Measurements from ENCODE around the gene BRF1.

BRF1 gene

DNA sequence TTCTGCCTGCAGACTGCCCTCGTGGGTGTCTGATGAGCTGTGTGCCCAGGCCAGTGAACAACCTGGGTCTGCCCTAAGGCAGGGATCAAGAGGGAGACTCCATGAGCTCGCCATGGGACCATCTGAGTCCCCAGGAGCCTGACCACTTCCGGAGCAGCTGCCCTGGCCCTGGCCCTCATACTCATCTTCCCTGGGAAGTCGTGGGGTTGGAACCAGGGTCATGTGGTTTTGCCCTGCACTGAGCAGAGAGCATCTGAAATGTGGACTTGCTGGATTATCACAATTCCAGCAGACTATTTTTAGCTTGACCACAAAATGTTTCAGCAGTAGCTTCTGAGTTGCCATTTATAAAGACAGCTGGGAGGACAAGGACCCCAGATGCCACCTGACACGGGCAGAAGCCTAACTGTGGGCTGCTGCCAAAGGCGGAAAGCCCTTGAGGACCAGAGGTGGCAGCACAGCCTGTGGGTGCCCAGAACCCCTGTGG is 45.7 kb downstream of the BRF1 start:
- Histone ChIP-seq H3K36me3 (peaks cover 24% of the 10 kb centered on the region), H3K4me3 (peak overlapping the region; percentile 39), H3K4me1 (peaks cover 100% of the 10 kb centered on the region), H3K9ac (peak overlapping the region; percentile 56; the same call in 1 of the 2 replicates), H3K27ac (peak overlapping the region; percentile 82), H3K27me3 (no peaks in the 10 kb centered on the region), H3K9me3 (no peaks in the 10 kb centered on the region), H3K4me2 (peak overlapping the region; percentile 100), H4K20me1 (peaks cover 38% of the 10 kb centered on the region)
- TF ChIP-seq Cebpa-rat (IDR thresholded peaks at IDR 0.05) = no peak

DNA sequence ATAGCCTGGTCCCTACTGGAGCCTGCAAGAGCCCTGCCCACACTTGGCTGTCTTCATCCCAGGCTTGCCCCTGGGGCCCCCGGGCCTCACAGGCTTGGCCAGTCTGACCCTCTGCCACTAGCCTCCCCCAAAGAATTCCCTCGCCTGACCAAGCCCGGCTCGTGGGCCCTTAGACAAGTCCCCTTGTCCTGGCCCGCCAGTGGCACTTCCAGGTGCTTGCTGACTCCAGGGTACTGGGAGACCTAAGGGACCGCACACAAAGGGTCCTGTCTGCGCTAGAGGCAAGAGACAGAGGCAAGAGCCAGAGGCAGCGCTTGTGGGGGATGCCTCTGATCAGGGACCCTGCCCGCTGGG is 47.5 kb downstream of the BRF1 start:
- TF ChIP-seq Cebpa-rat (IDR thresholded peaks at IDR 0.05) = no peak

DNA sequence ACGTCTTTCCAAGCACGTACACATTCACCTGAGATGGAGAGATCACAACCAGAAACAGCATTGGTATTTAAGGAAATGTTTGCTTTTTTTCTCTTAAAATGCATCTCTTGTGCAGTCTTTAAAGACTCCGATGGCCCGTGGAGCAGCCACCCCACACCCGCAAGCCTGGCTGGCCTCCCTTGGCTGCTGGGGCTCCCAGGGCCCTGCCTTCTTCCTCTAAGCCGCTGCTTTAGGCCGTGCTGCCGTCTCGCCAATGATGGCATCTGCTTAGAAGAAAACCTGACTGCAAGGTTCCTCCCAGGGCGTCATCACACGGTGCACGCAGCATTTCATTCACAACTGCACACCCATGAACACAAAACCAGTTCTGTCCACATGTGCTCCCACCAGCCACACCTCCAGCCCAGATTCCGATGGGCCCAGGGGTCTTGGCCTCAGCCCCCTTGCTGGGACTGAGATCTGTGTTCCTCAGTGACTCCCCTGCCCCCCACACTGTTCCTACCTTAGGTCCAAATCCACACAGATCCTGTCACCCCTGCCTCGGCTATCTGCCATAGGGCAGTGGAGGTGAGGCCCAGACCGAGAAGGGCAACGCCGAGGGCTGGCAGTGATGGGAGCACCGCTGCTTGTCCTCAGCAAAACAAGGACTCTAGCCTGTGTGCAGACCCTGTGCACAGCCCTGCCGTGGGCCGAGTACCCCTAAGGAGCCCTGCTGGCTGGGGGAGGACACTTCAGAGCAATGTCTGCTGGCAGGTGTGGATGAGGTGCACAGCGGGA is 48.1 kb downstream of the BRF1 start:
- Histone ChIP-seq H4K20me1 (peaks cover 50% of the 10 kb centered on the region), H3K9ac (peak overlapping the region; percentile 6; the same call in 1 of the 2 replicates), H3K4me1 (peaks cover 89% of the 10 kb centered on the region), H3K27me3 (no peaks in the 10 kb centered on the region), H3K9me3 (no peaks in the 10 kb centered on the region), H3K4me2 (peak overlapping the region; percentile 100), H3K4me3 (peak overlapping the region; percentile 80; the same call in 1 of the 2 replicates), H3K27ac (peak overlapping the region; percentile 82), H3K36me3 (peaks cover 32% of the 10 kb centered on the region)
- TF ChIP-seq Cebpa-rat (IDR thresholded peaks at IDR 0.05) = no peak

More for the DNA sequence above, 47.5 kb downstream of the BRF1 start:
- H3K36me3 ChIP-seq = peaks cover 32% of the 10 kb centered on the region
- peak overlapping the region; percentile 100 for H3K4me2 ChIP-seq
- peak overlapping the region; percentile 82 for H3K27ac ChIP-seq
- H4K20me1 ChIP-seq = peaks cover 45% of the 10 kb centered on the region
- no peaks in the 10 kb centered on the region for H3K27me3 ChIP-seq
- H3K4me3 ChIP-seq = no peak overlapping the region
- H3K9me3 ChIP-seq = no peaks in the 10 kb centered on the region
- H3K9ac ChIP-seq = 0 out of 2 replicates have a peak overlapping the region, but pooled peaks have one; percentile 38
- peaks cover 90% of the 10 kb centered on the region for H3K4me1 ChIP-seq

DNA sequence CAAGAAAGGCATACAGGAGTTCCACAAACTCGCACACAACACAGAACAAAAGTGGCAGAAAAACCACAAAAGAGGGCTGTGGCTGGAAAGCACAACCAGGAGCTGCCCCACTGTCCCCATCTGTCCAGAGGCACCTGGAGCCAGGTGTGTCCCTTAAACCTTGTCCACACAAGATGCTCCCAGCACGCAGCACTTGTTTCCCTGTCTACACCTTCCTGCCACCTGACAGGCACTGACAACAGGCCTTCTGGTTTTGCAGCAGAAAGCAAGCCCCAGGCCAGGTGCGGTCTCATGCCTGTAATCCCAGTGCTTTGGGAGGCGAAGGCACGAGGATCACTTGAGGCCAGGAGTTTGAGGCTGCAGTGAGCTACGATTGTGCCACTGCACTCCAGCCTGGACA is 48.9 kb downstream of the BRF1 start:
- no peaks in the 10 kb centered on the region for H3K9me3 ChIP-seq
- H3K27me3 ChIP-seq = no peaks in the 10 kb centered on the region
- peaks cover 89% of the 10 kb centered on the region for H3K4me1 ChIP-seq
- peaks cover 58% of the 10 kb centered on the region for H4K20me1 ChIP-seq
- H3K27ac ChIP-seq = peak overlapping the region; percentile 82; the same call in 1 of the 2 replicates
- peak overlapping the region; percentile 80 for H3K4me3 ChIP-seq
- H3K36me3 ChIP-seq = peaks cover 35% of the 10 kb centered on the region
- no peak for TF ChIP-seq Cebpa-rat (IDR thresholded peaks at IDR 0.05)
- H3K4me2 ChIP-seq = peak overlapping the region; percentile 100
- peak overlapping the region; percentile 6; the same call in 1 of the 2 replicates for H3K9ac ChIP-seq

DNA sequence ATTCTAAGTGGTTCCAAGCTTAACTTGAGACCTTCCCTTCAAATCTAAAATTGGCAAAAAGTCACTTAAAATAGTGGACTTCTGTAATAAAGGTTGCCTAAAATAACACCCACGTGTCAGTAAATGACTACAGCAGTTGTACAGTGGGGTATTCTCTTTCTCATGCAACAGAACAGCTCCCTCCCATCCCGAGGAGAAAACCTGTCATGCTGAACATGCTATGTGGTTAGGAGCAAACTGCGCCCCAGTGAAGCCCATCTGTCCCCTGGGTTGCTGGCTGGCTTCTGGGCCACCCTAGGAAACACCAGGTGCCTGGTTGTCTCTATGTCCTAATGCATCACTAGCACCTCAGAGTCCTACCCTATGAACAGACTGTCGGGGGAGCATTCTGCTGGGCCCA is 49.8 kb downstream of the BRF1 start:
- peaks cover 68% of the 10 kb centered on the region for H4K20me1 ChIP-seq
- H3K4me2 ChIP-seq = peak overlapping the region; percentile 100
- H3K36me3 ChIP-seq = peaks cover 44% of the 10 kb centered on the region
- H3K27ac ChIP-seq = peak overlapping the region; percentile 94
- no peak for TF ChIP-seq Cebpa-rat (IDR thresholded peaks at IDR 0.05)
- H3K9me3 ChIP-seq = no peaks in the 10 kb centered on the region
- peak overlapping the region; percentile 80 for H3K4me3 ChIP-seq
- H3K4me1 ChIP-seq = peaks cover 89% of the 10 kb centered on the region
- H3K9ac ChIP-seq = peak overlapping the region; percentile 91
- no peaks in the 10 kb centered on the region for H3K27me3 ChIP-seq

DNA sequence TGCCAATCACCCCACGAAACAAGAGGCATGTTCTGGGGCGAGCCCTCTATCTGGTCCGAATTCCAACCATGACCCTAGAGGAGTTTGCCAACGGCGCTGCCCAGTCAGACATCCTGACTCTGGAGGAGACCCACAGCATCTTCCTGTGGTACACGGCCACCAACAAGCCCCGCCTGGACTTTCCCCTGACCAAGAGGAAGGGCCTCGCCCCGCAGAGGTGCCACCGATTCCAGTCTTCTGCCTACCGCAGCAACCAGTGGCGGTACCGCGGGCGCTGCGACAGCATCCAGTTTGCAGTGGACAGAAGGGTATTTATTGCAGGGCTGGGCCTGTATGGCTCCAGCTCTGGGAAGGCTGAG is 50.8 kb downstream of the BRF1 start:
- Histone ChIP-seq H3K4me3 (peak overlapping the region; percentile 80), H3K4me1 (peaks cover 89% of the 10 kb centered on the region), H3K9me3 (no peaks in the 10 kb centered on the region), H4K20me1 (peaks cover 78% of the 10 kb centered on the region), H3K36me3 (peaks cover 51% of the 10 kb centered on the region), H3K27me3 (no peaks in the 10 kb centered on the region), H3K9ac (peak overlapping the region; percentile 91), H3K4me2 (peak overlapping the region; percentile 100), H3K27ac (peak overlapping the region; percentile 94)
- TF ChIP-seq Cebpa-rat (IDR thresholded peaks at IDR 0.05) = no peak

DNA sequence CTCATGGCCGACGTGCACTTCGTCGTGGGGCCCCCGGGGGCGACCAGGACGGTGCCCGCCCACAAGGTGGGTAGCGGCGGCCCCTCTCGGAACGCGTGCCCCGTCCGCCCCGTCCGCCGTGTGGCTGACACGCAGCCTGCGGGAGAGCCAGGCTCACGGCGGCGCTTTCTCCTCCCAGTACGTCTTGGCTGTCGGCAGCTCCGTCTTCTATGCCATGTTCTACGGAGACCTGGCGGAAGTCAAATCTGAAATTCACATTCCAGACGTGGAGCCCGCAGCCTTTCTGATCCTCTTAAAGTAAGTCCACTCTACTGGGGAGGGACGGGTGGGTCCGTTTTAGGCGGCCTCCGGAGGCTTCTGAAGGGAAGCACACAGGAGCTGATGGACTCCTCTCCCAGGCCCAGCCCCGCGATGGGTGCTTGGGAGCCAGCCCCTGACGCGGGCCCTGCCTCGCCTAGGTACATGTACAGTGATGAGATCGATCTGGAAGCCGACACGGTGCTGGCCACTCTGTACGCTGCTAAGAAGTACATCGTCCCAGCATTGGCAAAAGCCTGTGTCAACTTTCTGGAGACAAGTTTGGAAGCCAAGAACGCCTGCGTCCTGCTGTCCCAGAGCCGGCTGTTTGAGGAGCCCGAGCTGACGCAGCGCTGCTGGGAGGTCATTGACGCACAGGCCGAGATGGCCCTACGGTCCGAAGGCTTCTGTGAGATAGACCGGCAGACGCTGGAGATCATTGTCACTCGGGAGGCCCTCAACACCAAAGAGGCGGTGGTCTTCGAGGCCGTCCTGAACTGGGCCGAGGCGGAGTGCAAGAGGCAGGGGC is 51.4 kb downstream of the BRF1 start:
- Histone ChIP-seq H3K36me3 (peaks cover 57% of the 10 kb centered on the region), H3K9me3 (no peaks in the 10 kb centered on the region), H3K9ac (peak overlapping the region; percentile 91), H3K4me1 (peaks cover 89% of the 10 kb centered on the region), H4K20me1 (peaks cover 84% of the 10 kb centered on the region), H3K4me3 (peak overlapping the region; percentile 80), H3K4me2 (peak overlapping the region; percentile 100), H3K27me3 (no peaks in the 10 kb centered on the region), H3K27ac (peak overlapping the region; percentile 94)
- no peak for TF ChIP-seq Cebpa-rat (IDR thresholded peaks at IDR 0.05)

DNA sequence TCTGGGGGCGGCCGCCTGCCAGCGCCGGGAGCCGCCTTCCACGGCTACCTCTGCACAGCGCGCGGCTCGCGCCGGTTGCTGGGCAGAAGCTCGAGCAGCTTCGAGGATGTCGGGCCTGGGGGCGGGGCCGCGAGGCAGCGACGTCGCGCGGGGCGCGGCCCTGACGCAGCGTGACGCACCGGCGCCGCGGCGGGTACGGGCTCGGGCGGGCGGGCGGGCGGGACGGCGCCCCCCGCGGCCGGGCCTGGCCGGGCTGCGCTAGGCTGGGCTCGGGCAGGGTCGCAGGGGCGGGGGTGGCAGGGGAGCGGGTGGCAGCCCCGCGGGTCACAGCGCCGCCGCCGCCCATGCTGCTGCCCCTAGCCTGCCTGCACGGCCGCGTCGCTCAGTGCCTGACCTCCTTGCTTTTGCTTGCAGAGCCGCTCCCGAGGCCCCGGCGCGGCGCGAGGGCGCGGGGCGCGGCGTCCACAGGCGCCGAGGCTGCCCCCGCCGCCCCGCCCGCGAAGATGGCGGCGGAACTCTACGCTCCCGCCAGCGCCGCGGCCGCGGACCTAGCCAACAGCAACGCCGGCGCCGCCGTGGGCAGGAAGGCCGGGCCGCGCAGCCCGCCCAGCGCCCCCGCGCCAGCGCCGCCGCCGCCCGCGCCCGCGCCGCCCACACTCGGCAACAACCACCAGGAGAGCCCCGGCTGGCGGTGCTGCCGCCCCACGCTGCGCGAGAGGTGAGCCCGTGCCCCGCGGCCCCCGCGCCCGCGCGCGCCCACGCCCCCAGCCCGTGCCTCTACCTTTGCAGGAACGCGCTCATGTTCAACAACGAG is 52.2 kb downstream of the BRF1 start, which contains the start of gene BTBD6:
Gene BTBD6 (plus strand): TSS at position 166 of the 814 bp plus-strand sequence. CDS start 179 bp downstream, at position 345.
- Histone ChIP-seq H3K4me3 (peak within 1 kb of the TSS; percentile 80), H3K27me3 (no peaks in the 10 kb centered on the region), H3K9ac (peak within 1 kb of the TSS; percentile 91), H3K9me3 (no peaks in the 10 kb centered on the region), H3K27ac (peak within 1 kb of the TSS; percentile 94), H3K36me3 (peaks cover 63% of the 10 kb centered on the region), H3K4me1 (peaks cover 85% of the 10 kb centered on the region), H4K20me1 (peaks cover 89% of the 10 kb centered on the region), H3K4me2 (peak within 1 kb of the TSS; percentile 100)
- no peak for TF ChIP-seq Cebpa-rat (IDR thresholded peaks at IDR 0.05)

Data from BLaER1 (cell line).